HEK293T (cell line): ENCODE results near the gene LIAS.

Experiments used
- FOXA1 ChIP-seq: fragments of 450-650 bp; IDR thresholded peaks from 2 replicates; pipeline ENCODE4 v1.6.1; 2016; ENCODE audit warnings: mild to moderate bottlenecking
- FOXM1 ChIP-seq: fragments of 450-650 bp; IDR thresholded peaks from 2 replicates; pipeline ENCODE4 v1.6.1; 2017; ENCODE audit warnings: mild to moderate bottlenecking, borderline replicate concordance
- L3MBTL2 ChIP-seq: fragments of 450-650 bp; conservative IDR thresholded peaks from 2 replicates; pipeline ENCODE4 v1.6.1; 2016; ENCODE audit warnings: mild to moderate bottlenecking
- SP1 ChIP-seq: fragments of 450-650 bp; IDR thresholded peaks from 2 replicates; pipeline ENCODE4 v1.6.1; 2017
- SUZ12 ChIP-seq: fragments of 450-650 bp; IDR thresholded peaks from 2 replicates; pipeline ENCODE4 v1.6.1; 2016; ENCODE audit warnings: mild to moderate bottlenecking

- TF ChIP-seq FOXA1 (no peak), SUZ12 (no peak), FOXM1 (no peak), L3MBTL2 (no peak), SP1 (no peak)
Observed at GRCh38 chr4:39502019-39502663, 43.3 kb downstream of the LIAS start.
